ENCODE data around the gene PHEX. TPM values are rescaled to one million over a fixed set of nuclear protein-coding genes. Genes with fewer than 3 reads are reported as not detected.

Gene PHEX
- total RNA-seq, 1 donor from 2014 or later, result 0.49 TPM

GRCh38 chrX:22060415-22061280, 28.5 kb downstream of the PHEX start:
- intact Hi-C loops (cut with DNase I), result no loop called here

GRCh38 chrX:22063284-22063683, 31.2 kb downstream of the PHEX start:
- peaks cover 4% of the 10 kb centered on the region for H3K27me3 ChIP-seq
- H3K4me3 ChIP-seq, result no peak overlapping the region
- DNase-seq (ENCODE audit: extremely low spot score in 2 of 2), result no peak
- H3K27ac ChIP-seq, result no peak overlapping the region
- H3K36me3 ChIP-seq, result no peaks in the 10 kb centered on the region
- TF ChIP-seq POLR2A (IDR thresholded peaks at IDR 0.05) (no peak), POLR2AphosphoS5 (IDR thresholded peaks at IDR 0.05; ENCODE audit: insufficient read depth in 1 of 2, low read depth in 1 of 2) (no peak), CTCF (IDR thresholded peaks at IDR 0.05) (no peak)
- intact Hi-C loops (cut with DNase I), result no loop called here
- no peaks in the 10 kb centered on the region for H3K4me1 ChIP-seq
- H3K9me3 ChIP-seq, result no peaks in the 10 kb centered on the region

More at GRCh38 chrX:22060415-22061280, 28.5 kb downstream of the PHEX start:
- Histone ChIP-seq H3K9me3 (no peaks in the 10 kb centered on the region), H3K27ac (no peak overlapping the region), H3K36me3 (no peaks in the 10 kb centered on the region), H3K4me3 (no peak overlapping the region), H3K27me3 (no peaks in the 10 kb centered on the region), H3K4me1 (no peaks in the 10 kb centered on the region)
- TF ChIP-seq CTCF (IDR thresholded peaks at IDR 0.05) (no peak), POLR2AphosphoS5 (IDR thresholded peaks at IDR 0.05; ENCODE audit: insufficient read depth in 1 of 2, low read depth in 1 of 2) (no peak), POLR2A (IDR thresholded peaks at IDR 0.05) (no peak)
- no peak for DNase-seq (ENCODE audit: extremely low spot score in 2 of 2)

- no peaks in the 10 kb centered on the region for H3K4me1 ChIP-seq
- intact Hi-C loops (cut with DNase I), result no loop called here
- H3K36me3 ChIP-seq, result no peaks in the 10 kb centered on the region
- no peak overlapping the region for H3K27ac ChIP-seq
- no peaks in the 10 kb centered on the region for H3K9me3 ChIP-seq
- TF ChIP-seq POLR2AphosphoS5 (IDR thresholded peaks at IDR 0.05; ENCODE audit: insufficient read depth in 1 of 2, low read depth in 1 of 2), result no peak
- TF ChIP-seq CTCF (IDR thresholded peaks at IDR 0.05), result no peak
- TF ChIP-seq POLR2A (IDR thresholded peaks at IDR 0.05), result no peak
- DNase-seq (ENCODE audit: extremely low spot score in 2 of 2), result no peak
- H3K27me3 ChIP-seq, result peaks cover 4% of the 10 kb centered on the region
- no peak overlapping the region for H3K4me3 ChIP-seq
These were observed 37.5 kb downstream of the PHEX start for GRCh38 chrX:22069586-22069985.

GRCh38 chrX:22073928-22074327, 41.8 kb downstream of the PHEX start:
- H3K27me3 ChIP-seq, result no peaks in the 10 kb centered on the region
- H3K36me3 ChIP-seq, result no peaks in the 10 kb centered on the region
- no peak for DNase-seq (ENCODE audit: extremely low spot score in 2 of 2)
- no peak for TF ChIP-seq POLR2AphosphoS5 (IDR thresholded peaks at IDR 0.05; ENCODE audit: insufficient read depth in 1 of 2, low read depth in 1 of 2)
- no peak for TF ChIP-seq POLR2A (IDR thresholded peaks at IDR 0.05)
- no peak for TF ChIP-seq CTCF (IDR thresholded peaks at IDR 0.05)
- no peaks in the 10 kb centered on the region for H3K9me3 ChIP-seq
- no peaks in the 10 kb centered on the region for H3K4me1 ChIP-seq
- no peak overlapping the region for H3K4me3 ChIP-seq
- intact Hi-C loops (cut with DNase I), result no loop called here
- no peak overlapping the region for H3K27ac ChIP-seq

- no peak for DNase-seq (ENCODE audit: extremely low spot score in 2 of 2)
- intact Hi-C loops (cut with DNase I), result no loop called here
- Histone ChIP-seq H3K4me1 (no peaks in the 10 kb centered on the region), H3K9me3 (no peaks in the 10 kb centered on the region), H3K4me3 (no peak overlapping the region), H3K36me3 (no peaks in the 10 kb centered on the region), H3K27ac (no peak overlapping the region), H3K27me3 (no peaks in the 10 kb centered on the region)
- no peak for TF ChIP-seq CTCF (IDR thresholded peaks at IDR 0.05)
- no peak for TF ChIP-seq POLR2A (IDR thresholded peaks at IDR 0.05)
- TF ChIP-seq POLR2AphosphoS5 (IDR thresholded peaks at IDR 0.05; ENCODE audit: insufficient read depth in 1 of 2, low read depth in 1 of 2), result no peak
These were observed 46.0 kb downstream of the PHEX start for GRCh38 chrX:22078117-22078516.
